AG04449 (cell line): ENCODE measurements around the gene LOC101059915.
"Not testable (repeated sequence)": the region's sequence is repeated elsewhere in the genome, so short reads cannot be mapped to it uniquely, and the experiment has no call there.

Experiments used
- CTCF ChIA-PET: fragments of 350-600 bp; formaldehyde crosslinking; extraction: SDS; loops from one replicate; lab custom pipeline; 2021; ENCODE audit warnings: antibody characterized with exemption; lab: Yijun Ruan, JAX
- POLR2A ChIA-PET: fragments of 400-600, 350-600 bp; formaldehyde crosslinking; extraction: SDS; loops from one replicate; lab custom pipeline; 2020; ENCODE audit warnings: antibody characterized with exemption, inconsistent platforms; lab: Yijun Ruan, JAX
- DNase-seq: peaks from one replicate; pipeline ENCODE4 v3.0.0-alpha.2; 2010; ENCODE audit warnings: low read depth, low spot score
- H3K4me3 ChIP-seq: 2 replicates; pipeline ENCODE4 v1.5.1; 2011; ENCODE audit warnings: low read depth, mild to moderate bottlenecking, control low read depth, low read length

The LOC101059915 gene

DNA sequence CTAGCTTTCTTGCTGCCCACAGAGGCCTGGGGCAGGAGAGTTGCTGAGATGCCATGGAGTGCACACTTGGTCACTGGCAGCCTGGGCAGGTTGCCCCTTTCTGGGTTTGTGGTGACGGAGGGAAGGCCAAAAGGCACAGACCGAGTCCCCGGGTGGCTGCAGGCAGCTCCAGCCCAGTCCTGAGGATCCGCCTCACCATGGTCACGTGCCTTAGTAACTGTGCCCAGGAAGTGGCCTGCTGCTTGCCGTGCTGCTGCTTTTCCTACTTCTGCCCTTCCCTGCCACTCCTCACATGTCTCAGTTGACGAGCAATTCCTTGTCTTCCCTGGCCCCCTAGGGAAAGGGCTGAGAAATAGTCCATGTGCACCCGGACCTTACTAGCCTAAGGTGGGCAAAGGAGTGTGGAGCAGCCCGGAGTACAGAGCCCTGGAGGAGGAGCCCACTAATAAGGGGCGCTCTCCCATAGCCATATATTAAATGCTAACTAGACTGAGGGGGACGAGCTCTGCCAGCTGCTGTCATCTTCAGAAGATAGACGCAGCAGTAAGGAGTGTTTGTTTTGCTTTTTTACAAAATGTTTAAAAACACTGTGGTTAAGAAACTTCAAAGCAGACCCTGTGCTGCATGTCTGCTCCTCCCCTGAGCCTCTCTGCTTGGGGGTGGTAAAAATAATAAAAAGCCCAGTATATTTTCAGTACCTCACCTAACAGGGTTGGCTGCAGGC lies 31.1 kb downstream of the LOC101059915 start:
- POLR2A ChIA-PET, H3K4me3 ChIP-seq, CTCF ChIA-PET, DNase-seq: not testable (repeated sequence)

DNA sequence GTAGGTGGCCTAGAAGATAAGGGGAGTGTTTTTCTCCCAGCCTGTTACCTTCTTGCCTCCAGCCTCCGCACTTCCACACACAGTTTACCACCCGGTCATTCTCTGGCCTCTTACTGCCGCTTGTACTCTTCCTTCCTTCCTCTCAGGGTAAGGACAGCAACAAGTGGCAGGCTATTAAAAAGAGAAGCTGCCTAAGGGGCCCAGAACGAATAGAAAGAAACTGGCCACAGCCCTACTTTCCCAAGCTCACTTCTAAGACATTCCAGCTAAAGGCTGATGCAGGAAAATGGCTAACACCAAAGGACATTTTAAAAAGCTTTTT lies 31.6 kb downstream of the LOC101059915 start:
- H3K4me3 ChIP-seq, DNase-seq, POLR2A ChIA-PET, CTCF ChIA-PET: not testable (repeated sequence)

DNA sequence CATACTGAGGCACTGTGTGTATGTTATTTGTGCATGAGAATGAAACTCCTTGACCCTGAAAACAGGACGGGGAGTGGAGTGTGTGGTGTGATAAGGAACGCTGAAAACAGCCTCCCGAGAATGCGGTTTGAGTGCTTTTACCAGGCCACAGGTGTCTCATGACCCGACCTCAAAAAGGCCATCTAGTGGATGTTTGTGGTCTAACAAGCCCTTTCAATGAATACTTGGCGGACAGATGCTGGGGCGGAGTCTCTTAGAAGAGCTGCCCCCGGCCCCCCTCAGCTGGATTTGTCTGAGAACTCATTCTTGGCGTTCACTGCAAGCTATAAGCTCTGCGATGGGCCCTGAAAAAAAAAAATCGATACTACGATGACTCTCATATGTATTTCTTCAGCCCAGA lies 35.5 kb downstream of the LOC101059915 start:
- H3K4me3 ChIP-seq, POLR2A ChIA-PET, CTCF ChIA-PET, DNase-seq: not testable (repeated sequence)

DNA sequence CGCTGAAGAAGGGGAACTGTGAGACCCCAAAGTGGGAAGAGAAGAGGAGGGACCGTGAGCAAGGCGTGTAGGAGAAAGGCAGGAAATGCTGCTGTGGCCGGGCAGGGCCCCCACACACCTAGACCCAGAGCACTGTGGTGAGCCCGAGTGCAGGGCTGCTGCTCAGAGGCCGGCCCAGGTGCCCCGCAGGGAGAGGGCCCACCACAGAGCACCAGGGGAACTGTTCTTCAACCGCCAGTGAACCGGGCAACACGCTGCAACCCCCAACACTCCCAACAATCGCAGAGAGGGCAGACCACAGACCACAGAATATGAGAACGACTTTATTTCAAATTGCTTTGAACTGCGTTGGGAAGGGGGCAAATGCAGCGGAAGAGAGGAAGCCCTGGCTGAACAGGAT lies 46.7 kb downstream of the LOC101059915 start:
- CTCF ChIA-PET, H3K4me3 ChIP-seq, POLR2A ChIA-PET, DNase-seq: not testable (repeated sequence)

DNA sequence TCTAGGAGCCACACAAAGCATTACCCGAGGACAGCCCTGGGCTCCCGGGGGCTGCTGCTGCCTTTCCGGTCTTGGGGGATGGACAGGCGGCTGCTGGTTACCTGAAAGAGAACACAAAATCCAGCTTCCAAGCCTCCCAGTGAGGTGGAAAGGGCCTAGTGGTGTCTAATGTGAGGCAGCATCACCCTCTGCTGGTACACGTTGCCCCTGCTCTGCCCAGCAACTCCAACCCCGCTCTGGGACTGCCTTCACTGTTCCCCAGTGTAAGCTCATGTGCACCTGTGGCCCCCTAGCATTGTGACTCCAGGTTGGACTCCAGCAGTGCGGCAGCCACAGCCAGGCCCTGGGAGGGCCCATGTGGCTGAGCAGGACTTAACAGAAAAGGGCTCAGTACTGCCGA lies 48.2 kb downstream of the LOC101059915 start:
- POLR2A ChIA-PET, CTCF ChIA-PET, H3K4me3 ChIP-seq, DNase-seq: not testable (repeated sequence)

DNA sequence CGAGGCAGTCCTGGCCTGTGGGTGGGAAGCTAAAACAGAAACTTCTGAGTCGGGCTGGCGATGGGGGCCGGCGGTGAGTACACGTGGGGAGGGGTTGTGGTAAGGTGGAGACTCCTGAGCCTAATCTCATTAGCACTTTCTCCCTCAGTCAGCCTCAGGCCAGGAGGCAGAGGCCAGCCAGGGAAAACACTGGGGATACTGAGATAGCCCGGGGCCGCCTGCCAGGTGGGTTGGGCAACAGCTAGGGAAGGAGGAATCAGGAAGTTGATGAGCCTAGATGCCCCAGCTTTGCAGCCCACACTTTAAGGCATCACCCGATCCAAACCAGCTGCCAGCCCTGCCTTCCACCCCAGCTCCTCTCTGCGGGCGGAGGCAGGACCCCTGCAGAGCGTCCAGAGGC lies 49.0 kb downstream of the LOC101059915 start:
- H3K4me3 ChIP-seq, CTCF ChIA-PET, DNase-seq, POLR2A ChIA-PET: not testable (repeated sequence)

DNA sequence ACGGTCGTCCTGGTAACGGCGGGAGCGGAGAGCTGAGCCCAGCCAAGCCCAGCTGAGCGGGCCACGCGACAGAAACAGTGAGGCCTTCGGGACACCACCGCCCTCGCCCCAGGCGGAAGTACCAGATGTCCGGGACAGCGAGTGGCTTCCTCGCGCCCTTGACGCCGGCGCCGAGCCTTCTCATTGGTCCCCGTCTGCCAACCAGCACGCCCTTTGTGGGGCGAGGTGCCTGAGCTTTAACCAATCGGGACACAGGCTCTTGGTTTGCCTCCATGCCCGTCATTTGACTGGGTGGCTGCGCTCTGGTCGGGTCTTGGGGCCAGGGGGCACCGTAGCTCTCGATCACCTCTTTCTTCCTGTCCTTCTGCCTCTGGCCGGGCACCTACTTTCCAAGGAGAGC lies 50.8 kb downstream of the LOC101059915 start, which contains the start of gene CXorf49:
Gene CXorf49, minus strand, starts transcription at position 101 of the 400 bp plus-strand sequence. CDS start 134 bp downstream, outside the sequence.
- CTCF ChIA-PET, POLR2A ChIA-PET, DNase-seq, H3K4me3 ChIP-seq: not testable (repeated sequence)

DNA sequence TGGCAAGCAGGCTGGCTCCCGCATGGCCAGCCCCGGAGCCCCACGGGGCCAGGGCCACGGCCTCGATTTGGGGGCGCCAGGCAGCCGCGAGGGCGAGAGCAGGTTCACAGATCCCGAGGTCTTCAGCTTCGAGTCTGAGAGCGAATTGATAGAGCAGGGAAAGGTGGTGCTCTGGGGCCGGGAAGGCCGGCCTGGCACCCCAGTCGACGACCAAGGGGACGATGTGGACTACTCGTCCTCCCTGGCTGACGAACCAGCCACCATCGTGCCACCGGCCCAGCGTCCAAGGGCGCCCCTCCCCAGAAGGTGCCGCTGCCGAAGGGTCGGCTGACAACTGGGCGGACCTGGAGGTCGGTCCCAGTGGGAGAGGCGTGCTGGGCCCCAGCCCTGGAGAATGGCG lies 51.8 kb downstream of the LOC101059915 start:
- CTCF ChIA-PET, DNase-seq, H3K4me3 ChIP-seq, POLR2A ChIA-PET: not testable (repeated sequence)

DNA sequence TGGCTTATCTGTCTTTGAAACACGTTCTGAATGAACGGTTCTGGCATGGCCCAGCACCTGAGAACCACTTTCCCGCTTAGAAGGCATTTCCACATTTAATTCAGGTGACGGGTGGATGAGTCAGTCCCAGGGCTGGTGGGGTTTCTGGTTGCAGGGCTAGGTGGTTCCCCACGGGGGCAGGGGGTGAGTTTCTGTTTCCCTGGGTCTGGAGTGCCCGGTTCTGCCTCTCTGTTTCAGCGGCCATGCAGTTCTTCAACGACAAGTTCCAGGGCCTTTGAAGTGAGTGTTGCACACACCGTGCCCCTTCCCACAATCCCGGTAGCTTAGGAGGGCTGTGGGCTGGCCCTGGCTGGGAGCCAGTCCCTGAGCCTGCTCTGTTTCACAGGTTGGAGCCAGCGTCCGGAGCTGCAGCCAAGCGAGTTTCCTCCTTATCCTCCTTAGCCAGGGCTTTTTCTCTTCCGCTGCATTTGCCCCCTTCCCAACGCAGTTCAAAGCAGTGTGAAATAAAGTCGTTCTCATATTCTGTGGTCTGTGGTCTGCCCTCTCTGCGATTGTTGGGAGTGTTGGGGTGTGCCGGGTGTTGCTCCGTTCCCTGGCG lies 53.0 kb downstream of the LOC101059915 start:
- H3K4me3 ChIP-seq, CTCF ChIA-PET: not testable (repeated sequence)

More for the DNA sequence above, 53.0 kb downstream of the LOC101059915 start:
- POLR2A ChIA-PET, DNase-seq: not testable (repeated sequence)
